Thoracic aorta (tissue), 2 donors: ENCODE measurements around the gene TRIM65. TPM values are rescaled to one million over a fixed set of nuclear protein-coding genes. Genes with fewer than 3 reads are reported as not detected.
"Not testable (repeated sequence)": the region's sequence is repeated elsewhere in the genome, so short reads cannot be mapped to it uniquely, and the experiment has no call there.

Experiments used
- ATAC-seq: fragments of 150-250 bp; one replicate; pipeline ENCODE4 v1.8.0; 2017; ENCODE audit warnings: low read depth; ENCODE audit not compliant: insufficient number of reproducible peaks, low FRiP score
- DNase-seq: peaks from one replicate; pipeline ENCODE4 v3.0.0-alpha.2; 2020; ENCODE audit warnings: low spot score
- H3K27ac ChIP-seq, 2 donors: fragments of 200-600 bp; sonication (generic); 1 replicate in 1 of 2; 2 replicates in 1 of 2; pipeline ENCODE4 v1.5.1; 2016; ENCODE audit warnings: mild to moderate bottlenecking in 2 of 2, moderate library complexity in 2 of 2
- H3K27me3 ChIP-seq: fragments of 200-600 bp; sonication (generic); replicated peaks from 2 replicates; pipeline ENCODE4 v1.6.0; 2016; ENCODE audit warnings: mild to moderate bottlenecking; ENCODE audit not compliant: insufficient read depth
- H3K36me3 ChIP-seq: fragments of 200-600 bp; sonication (generic); one replicate; pipeline ENCODE4 v1.5.1; 2016
- H3K4me1 ChIP-seq, 2 donors: fragments of 200-600 bp; sonication (generic); 1 replicate in 1 of 2; 2 replicates in 1 of 2; pipeline versions ENCODE4 v1.5.1 to v1.6.0; 2016; ENCODE audit warnings: low read depth in 2 of 2, mild to moderate bottlenecking in 1 of 2; ENCODE audit not compliant: control insufficient read depth in 1 of 2
- H3K4me3 ChIP-seq: fragments of 200-600 bp; sonication (generic); 2 replicates; pipeline ENCODE4 v1.5.1; 2016; ENCODE audit warnings: mild to moderate bottlenecking
- H3K9me3 ChIP-seq: fragments of 200-600 bp; sonication (generic); 2 replicates; pipeline ENCODE4 v1.5.1; 2016
- total RNA-seq, 2 donors: library from RNA; depleted of rRNA; stranded (reverse); fragments of >200 nt; gene quantifications; one replicate each; pipeline versions ENCODE4 v1.1.0 to v1.2.3, GENCODE V29; 2016
- TF ChIP-seq, protein P1 (sequence below): fragments of 200-600 bp; sonication (generic); IDR thresholded peaks from one replicate; pipeline ENCODE4 v1.5.1; 2019; ENCODE audit warnings: antibody characterized with exemption

Gene TRIM65
- total RNA-seq, 2 donors from 2014 or later, result 21.4 to 22.6 TPM

DNA sequence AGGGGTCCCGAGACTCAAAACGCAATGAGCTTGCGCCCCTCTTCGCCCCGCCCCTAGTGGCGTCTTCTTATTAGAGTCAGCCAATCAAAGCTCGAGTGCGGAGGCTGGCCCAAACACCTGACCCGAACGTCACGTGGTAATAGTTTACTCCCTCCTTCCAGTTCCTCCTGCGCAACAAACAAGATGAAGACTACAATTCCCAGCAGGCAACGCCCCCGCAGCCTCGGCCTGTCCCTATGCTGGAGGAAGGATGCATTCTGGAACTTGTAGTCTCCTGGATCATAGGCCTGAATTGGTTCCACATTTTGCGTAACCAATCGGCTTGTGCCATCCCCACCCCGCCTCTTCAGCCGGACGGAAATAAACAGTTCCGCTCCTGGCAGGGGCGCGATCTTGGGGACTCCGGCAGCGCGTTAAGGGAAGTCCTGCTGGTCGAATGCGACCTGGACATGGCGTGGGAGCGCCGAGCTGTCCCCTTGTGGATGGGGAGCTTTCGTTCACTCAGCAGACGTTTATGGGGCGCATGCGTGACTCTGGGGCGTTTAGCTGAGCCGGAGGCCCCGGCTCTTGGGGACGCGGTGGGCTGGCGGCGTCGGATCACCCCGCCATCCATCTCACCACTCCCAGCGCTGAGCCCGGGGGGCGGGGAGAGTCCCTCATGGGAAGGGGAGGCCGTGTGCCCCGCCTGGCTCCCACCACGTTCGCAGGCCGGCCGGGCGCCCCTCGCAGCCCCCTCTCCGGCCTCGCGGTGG lies 41.3 kb downstream of the TRIM65 start, which contains the start of gene WBP2:
TSS of gene WBP2 (minus strand) at position 26 of the 752 bp plus-strand sequence. CDS start 38 bp downstream, outside the sequence.
- Histone ChIP-seq H3K27me3 (no peaks in the 10 kb centered on the region), H3K27ac (peak within 1 kb of the TSS; percentile 96 to 98), H3K4me3 (peak within 1 kb of the TSS; percentile 90), H3K4me1 (peaks cover 18 to 36% of the 10 kb centered on the region in 2 donors), H3K9me3 (no peaks in the 10 kb centered on the region), H3K36me3 (peaks cover 15% of the 10 kb centered on the region)
- ATAC-seq, result peak; percentile 96
- TF ChIP-seq, protein P1, sequence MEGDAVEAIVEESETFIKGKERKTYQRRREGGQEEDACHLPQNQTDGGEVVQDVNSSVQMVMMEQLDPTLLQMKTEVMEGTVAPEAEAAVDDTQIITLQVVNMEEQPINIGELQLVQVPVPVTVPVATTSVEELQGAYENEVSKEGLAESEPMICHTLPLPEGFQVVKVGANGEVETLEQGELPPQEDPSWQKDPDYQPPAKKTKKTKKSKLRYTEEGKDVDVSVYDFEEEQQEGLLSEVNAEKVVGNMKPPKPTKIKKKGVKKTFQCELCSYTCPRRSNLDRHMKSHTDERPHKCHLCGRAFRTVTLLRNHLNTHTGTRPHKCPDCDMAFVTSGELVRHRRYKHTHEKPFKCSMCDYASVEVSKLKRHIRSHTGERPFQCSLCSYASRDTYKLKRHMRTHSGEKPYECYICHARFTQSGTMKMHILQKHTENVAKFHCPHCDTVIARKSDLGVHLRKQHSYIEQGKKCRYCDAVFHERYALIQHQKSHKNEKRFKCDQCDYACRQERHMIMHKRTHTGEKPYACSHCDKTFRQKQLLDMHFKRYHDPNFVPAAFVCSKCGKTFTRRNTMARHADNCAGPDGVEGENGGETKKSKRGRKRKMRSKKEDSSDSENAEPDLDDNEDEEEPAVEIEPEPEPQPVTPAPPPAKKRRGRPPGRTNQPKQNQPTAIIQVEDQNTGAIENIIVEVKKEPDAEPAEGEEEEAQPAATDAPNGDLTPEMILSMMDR, result peak; percentile 35
- DNase-seq, result peak; percentile 99

GRCh38 chr17:75854881-75855309 lies 41.9 kb downstream of the TRIM65 start:
- TF ChIP-seq, protein P1, result peak; percentile 17
- no peak for DNase-seq
- ATAC-seq, result no peak
- H3K27ac ChIP-seq, result peak overlapping the region; percentile 84 to 98
- peaks cover 20% of the 10 kb centered on the region for H3K36me3 ChIP-seq
- H3K4me3 ChIP-seq, result peak overlapping the region; percentile 90
- no peaks in the 10 kb centered on the region for H3K27me3 ChIP-seq
- peaks cover 18 to 36% of the 10 kb centered on the region in 2 donors for H3K4me1 ChIP-seq
- no peaks in the 10 kb centered on the region for H3K9me3 ChIP-seq

- no peak for DNase-seq
- Histone ChIP-seq H3K27ac (peak overlapping the region; percentile 84 to 98), H3K9me3 (no peaks in the 10 kb centered on the region), H3K36me3 (peaks cover 27% of the 10 kb centered on the region), H3K4me1 (peaks cover 18 to 36% of the 10 kb centered on the region in 2 donors), H3K27me3 (no peaks in the 10 kb centered on the region), H3K4me3 (peak overlapping the region; percentile 90)
- ATAC-seq, result peak; percentile 60
- TF ChIP-seq, protein P1, result no peak
Observed at GRCh38 chr17:75854101-75854748, 42.5 kb downstream of the TRIM65 start.

GRCh38 chr17:75853433-75853832 lies 43.3 kb downstream of the TRIM65 start:
- H3K4me3 ChIP-seq, result peak overlapping the region; percentile 90
- DNase-seq, result no peak
- peak overlapping the region; percentile 84 to 98 for H3K27ac ChIP-seq
- H3K9me3 ChIP-seq, result no peaks in the 10 kb centered on the region
- H3K4me1 ChIP-seq, result peaks cover 21 to 36% of the 10 kb centered on the region in 2 donors
- TF ChIP-seq, protein P1, result no peak
- ATAC-seq, result no peak
- peaks cover 35% of the 10 kb centered on the region for H3K36me3 ChIP-seq
- no peaks in the 10 kb centered on the region for H3K27me3 ChIP-seq

DNA sequence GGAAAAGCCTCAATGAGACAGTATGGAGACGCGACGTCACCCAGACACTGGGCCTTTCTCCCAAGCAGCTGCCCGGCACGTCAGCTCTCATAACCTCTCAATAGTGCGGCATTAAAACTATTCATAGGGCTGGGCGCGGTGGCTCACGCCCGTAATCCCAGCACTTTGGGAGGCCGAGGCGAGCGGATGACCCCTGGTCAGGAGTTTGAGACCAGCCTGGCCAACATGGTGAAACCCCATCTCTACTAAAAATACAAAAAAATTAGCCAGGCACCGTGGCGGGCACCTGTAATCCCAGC lies 45.1 kb downstream of the TRIM65 start:
- peaks cover 21 to 41% of the 10 kb centered on the region in 2 donors for H3K4me1 ChIP-seq
- H3K4me3 ChIP-seq, DNase-seq, H3K27ac ChIP-seq, H3K27me3 ChIP-seq, H3K9me3 ChIP-seq, ATAC-seq: not testable (repeated sequence)
- H3K36me3 ChIP-seq, result peaks cover 53% of the 10 kb centered on the region
